Astrocyte (in vitro differentiated cells and primary cell): ENCODE measurements around the gene KMT2A.

Experiments
- CTCF ChIP-seq: IDR thresholded peaks from 2 replicates; pipeline ENCODE4 v1.5.1; 2011; ENCODE audit warnings: low read depth, mild to moderate bottlenecking, inconsistent platforms, low read length, moderate library complexity; ENCODE audit not compliant: insufficient read depth
- EZH2 ChIP-seq: IDR thresholded peaks from 2 replicates; pipeline ENCODE4 v1.6.1; 2012; ENCODE audit warnings: mild to moderate bottlenecking, low read length, inconsistent platforms; ENCODE audit not compliant: insufficient read depth

- TF ChIP-seq CTCF (no peak), EZH2 (no peak)
These were observed 90.4 kb downstream of the KMT2A start for GRCh38 chr11:118526688-118527087.
